BLaER1 (cell line): ENCODE results near the gene DAW1.
A peak's percentile ranks its signal among the peaks of the same experiment; 100 is the strongest.

ENCODE experiments used
- H3K27ac ChIP-seq: shearing (Covaris generic); formaldehyde crosslinking; 2 replicates; pipeline ENCODE4 v1.8.1; 2022
- H3K27me3 ChIP-seq: shearing (Covaris generic); formaldehyde crosslinking; 2 replicates; pipeline ENCODE4 v1.8.1; 2022
- H3K36me3 ChIP-seq: shearing (Covaris generic); formaldehyde crosslinking; 2 replicates; pipeline ENCODE4 v1.8.1; 2022
- H3K4me1 ChIP-seq: shearing (Covaris generic); formaldehyde crosslinking; 2 replicates; pipeline ENCODE4 v1.8.1; 2022
- H3K4me2 ChIP-seq: shearing (Covaris generic); formaldehyde crosslinking; 2 replicates; pipeline ENCODE4 v1.8.1; 2022
- H3K4me3 ChIP-seq: shearing (Covaris generic); formaldehyde crosslinking; 2 replicates; pipeline ENCODE4 v1.8.1; 2022
- H3K9ac ChIP-seq: shearing (Covaris generic); formaldehyde crosslinking; 2 replicates; pipeline ENCODE4 v1.8.1; 2022
- H3K9me3 ChIP-seq: shearing (Covaris generic); formaldehyde crosslinking; 2 replicates; pipeline ENCODE4 v1.8.1; 2022
- H4K20me1 ChIP-seq: shearing (Covaris generic); formaldehyde crosslinking; 2 replicates; pipeline ENCODE4 v1.8.1; 2022
- Cebpa-rat ChIP-seq: shearing (Covaris generic); IDR thresholded peaks from 2 replicates; pipeline ENCODE4 v1.8.1; 2022

The DAW1 gene

GRCh38 chr2:227877421-227878310, 6.2 kb downstream of the DAW1 start:
- no peak for TF ChIP-seq Cebpa-rat
- Histone ChIP-seq H3K4me3 (no peak overlapping the region), H4K20me1 (no peaks in the 10 kb centered on the region), H3K27ac (no peak overlapping the region), H3K36me3 (no peaks in the 10 kb centered on the region), H3K4me1 (no peaks in the 10 kb centered on the region), H3K9ac (no peak overlapping the region), H3K27me3 (no peaks in the 10 kb centered on the region), H3K9me3 (no peaks in the 10 kb centered on the region), H3K4me2 (no peak overlapping the region)

GRCh38 chr2:227880460-227880859, 9.0 kb downstream of the DAW1 start:
- no peak overlapping the region for H3K27ac ChIP-seq
- no peak overlapping the region for H3K4me3 ChIP-seq
- TF ChIP-seq Cebpa-rat, result 0 out of 2 replicates have a peak, but pooled peaks have one; percentile 29
- no peaks in the 10 kb centered on the region for H3K9me3 ChIP-seq
- no peaks in the 10 kb centered on the region for H3K27me3 ChIP-seq
- no peaks in the 10 kb centered on the region for H4K20me1 ChIP-seq
- no peak overlapping the region for H3K4me2 ChIP-seq
- no peak overlapping the region for H3K9ac ChIP-seq
- H3K36me3 ChIP-seq, result no peaks in the 10 kb centered on the region
- H3K4me1 ChIP-seq, result no peaks in the 10 kb centered on the region

GRCh38 chr2:227881866-227882517, 10.6 kb downstream of the DAW1 start:
- Histone ChIP-seq H3K36me3 (no peaks in the 10 kb centered on the region), H3K9ac (no peak overlapping the region), H3K4me1 (no peaks in the 10 kb centered on the region), H3K27me3 (no peaks in the 10 kb centered on the region), H4K20me1 (no peaks in the 10 kb centered on the region), H3K4me2 (no peak overlapping the region), H3K27ac (no peak overlapping the region), H3K9me3 (no peaks in the 10 kb centered on the region), H3K4me3 (no peak overlapping the region)
- TF ChIP-seq Cebpa-rat, result no peak

- no peak overlapping the region for H3K9ac ChIP-seq
- no peak overlapping the region for H3K27ac ChIP-seq
- H3K4me3 ChIP-seq, result no peak overlapping the region
- no peak overlapping the region for H3K4me2 ChIP-seq
- no peaks in the 10 kb centered on the region for H3K9me3 ChIP-seq
- TF ChIP-seq Cebpa-rat, result no peak
- H3K27me3 ChIP-seq, result no peaks in the 10 kb centered on the region
- no peaks in the 10 kb centered on the region for H3K4me1 ChIP-seq
- no peaks in the 10 kb centered on the region for H3K36me3 ChIP-seq
- no peaks in the 10 kb centered on the region for H4K20me1 ChIP-seq
These were observed 13.1 kb downstream of the DAW1 start for GRCh38 chr2:227884511-227884947.

- Histone ChIP-seq H3K36me3 (no peaks in the 10 kb centered on the region), H3K9ac (no peak overlapping the region), H3K4me2 (no peak overlapping the region), H3K27ac (no peak overlapping the region), H4K20me1 (no peaks in the 10 kb centered on the region), H3K9me3 (no peaks in the 10 kb centered on the region), H3K4me1 (no peaks in the 10 kb centered on the region), H3K4me3 (no peak overlapping the region), H3K27me3 (no peaks in the 10 kb centered on the region)
- TF ChIP-seq Cebpa-rat, result no peak
These were observed 14.7 kb downstream of the DAW1 start for GRCh38 chr2:227886149-227886548.

GRCh38 chr2:227888289-227888688, 16.9 kb downstream of the DAW1 start:
- H3K9ac ChIP-seq, result no peak overlapping the region
- H3K4me2 ChIP-seq, result no peak overlapping the region
- no peaks in the 10 kb centered on the region for H3K9me3 ChIP-seq
- H3K4me1 ChIP-seq, result no peaks in the 10 kb centered on the region
- no peak overlapping the region for H3K27ac ChIP-seq
- no peak for TF ChIP-seq Cebpa-rat
- no peaks in the 10 kb centered on the region for H3K36me3 ChIP-seq
- no peak overlapping the region for H3K4me3 ChIP-seq
- H4K20me1 ChIP-seq, result no peaks in the 10 kb centered on the region
- H3K27me3 ChIP-seq, result no peaks in the 10 kb centered on the region

- TF ChIP-seq Cebpa-rat, result no peak
- Histone ChIP-seq H3K27ac (no peak overlapping the region), H3K4me2 (no peak overlapping the region), H3K9me3 (no peaks in the 10 kb centered on the region), H4K20me1 (no peaks in the 10 kb centered on the region), H3K27me3 (no peaks in the 10 kb centered on the region), H3K36me3 (no peaks in the 10 kb centered on the region), H3K4me1 (no peaks in the 10 kb centered on the region), H3K9ac (no peak overlapping the region), H3K4me3 (no peak overlapping the region)
These were observed 17.9 kb downstream of the DAW1 start for GRCh38 chr2:227889336-227889735.

- H4K20me1 ChIP-seq, result no peaks in the 10 kb centered on the region
- no peak for TF ChIP-seq Cebpa-rat
These were observed 19.2 kb downstream of the DAW1 start for GRCh38 chr2:227890495-227891079.

GRCh38 chr2:227891673-227892072, 20.2 kb downstream of the DAW1 start:
- Histone ChIP-seq H3K9me3 (no peaks in the 10 kb centered on the region), H3K4me3 (no peak overlapping the region), H3K27ac (no peak overlapping the region), H4K20me1 (no peaks in the 10 kb centered on the region), H3K27me3 (no peaks in the 10 kb centered on the region), H3K4me2 (no peak overlapping the region), H3K4me1 (no peaks in the 10 kb centered on the region), H3K9ac (no peak overlapping the region), H3K36me3 (no peaks in the 10 kb centered on the region)
- no peak for TF ChIP-seq Cebpa-rat

More at GRCh38 chr2:227890495-227891079, 19.2 kb downstream of the DAW1 start:
- no peaks in the 10 kb centered on the region for H3K27me3 ChIP-seq
- H3K27ac ChIP-seq, result no peak overlapping the region
- H3K4me2 ChIP-seq, result no peak overlapping the region
- H3K9me3 ChIP-seq, result no peaks in the 10 kb centered on the region
- no peak overlapping the region for H3K4me3 ChIP-seq
- no peaks in the 10 kb centered on the region for H3K36me3 ChIP-seq
- no peak overlapping the region for H3K9ac ChIP-seq
- H3K4me1 ChIP-seq, result no peaks in the 10 kb centered on the region

- Histone ChIP-seq H4K20me1 (no peaks in the 10 kb centered on the region), H3K27me3 (no peaks in the 10 kb centered on the region)
These were observed 31.9 kb downstream of the DAW1 start for GRCh38 chr2:227903381-227903780.

More at GRCh38 chr2:227903381-227903780, 31.9 kb downstream of the DAW1 start:
- Histone ChIP-seq H3K4me2 (no peak overlapping the region), H3K9ac (no peak overlapping the region), H3K4me1 (no peaks in the 10 kb centered on the region), H3K9me3 (no peaks in the 10 kb centered on the region), H3K36me3 (no peaks in the 10 kb centered on the region), H3K4me3 (no peak overlapping the region), H3K27ac (no peak overlapping the region)
- no peak for TF ChIP-seq Cebpa-rat
